ENCODE data around the gene ADGRB2.

DNA sequence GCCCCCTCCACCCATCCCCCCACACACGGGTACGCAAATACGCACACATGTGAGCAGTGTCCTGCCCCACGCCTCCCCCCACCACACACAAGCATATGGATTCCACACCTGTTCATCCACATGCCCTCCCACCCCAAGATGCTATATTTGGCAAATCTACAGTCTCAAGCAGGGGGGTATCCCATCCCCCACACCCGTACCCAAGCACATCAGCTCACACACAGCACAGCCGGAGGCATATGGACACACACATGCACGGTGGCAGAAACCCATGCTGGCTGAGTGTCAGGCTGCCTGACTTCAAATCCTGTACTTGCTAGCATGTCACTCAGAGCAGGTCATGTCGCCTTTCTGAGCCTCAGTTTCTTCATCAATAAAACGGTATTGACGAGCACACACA lies 70.9 kb downstream of the ADGRB2 start:
- TF ChIP-seq, protein P1, sequence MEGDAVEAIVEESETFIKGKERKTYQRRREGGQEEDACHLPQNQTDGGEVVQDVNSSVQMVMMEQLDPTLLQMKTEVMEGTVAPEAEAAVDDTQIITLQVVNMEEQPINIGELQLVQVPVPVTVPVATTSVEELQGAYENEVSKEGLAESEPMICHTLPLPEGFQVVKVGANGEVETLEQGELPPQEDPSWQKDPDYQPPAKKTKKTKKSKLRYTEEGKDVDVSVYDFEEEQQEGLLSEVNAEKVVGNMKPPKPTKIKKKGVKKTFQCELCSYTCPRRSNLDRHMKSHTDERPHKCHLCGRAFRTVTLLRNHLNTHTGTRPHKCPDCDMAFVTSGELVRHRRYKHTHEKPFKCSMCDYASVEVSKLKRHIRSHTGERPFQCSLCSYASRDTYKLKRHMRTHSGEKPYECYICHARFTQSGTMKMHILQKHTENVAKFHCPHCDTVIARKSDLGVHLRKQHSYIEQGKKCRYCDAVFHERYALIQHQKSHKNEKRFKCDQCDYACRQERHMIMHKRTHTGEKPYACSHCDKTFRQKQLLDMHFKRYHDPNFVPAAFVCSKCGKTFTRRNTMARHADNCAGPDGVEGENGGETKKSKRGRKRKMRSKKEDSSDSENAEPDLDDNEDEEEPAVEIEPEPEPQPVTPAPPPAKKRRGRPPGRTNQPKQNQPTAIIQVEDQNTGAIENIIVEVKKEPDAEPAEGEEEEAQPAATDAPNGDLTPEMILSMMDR (IDR thresholded peaks at IDR 0.05), result no peak
- TF ChIP-seq POLR2A (IDR thresholded peaks at IDR 0.05), result no peak

All from lower leg skin (tissue), 3 donors.